Peyer's patch (tissue), 4 donors: Measurements from ENCODE around the gene JMY. TPM values are rescaled to one million over a fixed set of nuclear protein-coding genes. Genes with fewer than 3 reads are reported as not detected.

ENCODE experiments used
- DNase-seq, 3 donors: peaks; one replicate each; pipeline ENCODE4 v3.0.0-alpha.2; 2017 to 2019
- H3K27ac ChIP-seq, 4 donors: fragments of 200-600 bp; sonication (generic); one replicate each; pipeline ENCODE4 v1.5.1; 2016 to 2019
- H3K27me3 ChIP-seq, 2 donors: fragments of 200-600 bp; sonication (generic); one replicate each; pipeline ENCODE4 v1.5.1; 2019
- H3K36me3 ChIP-seq, 3 donors: fragments of 200-600 bp; sonication (generic); one replicate each; pipeline ENCODE4 v1.5.1; 2016 to 2019
- H3K4me1 ChIP-seq, 4 donors: fragments of 200-600 bp; sonication (generic); one replicate each; pipeline ENCODE4 v1.5.1; 2016 to 2019
- H3K4me3 ChIP-seq, 4 donors: fragments of 200-600 bp; sonication (generic); 1 replicate in 3 of 4; 2 replicates in 1 of 4; pipeline ENCODE4 v1.5.1; 2016 to 2019; ENCODE audit warnings: mild to moderate bottlenecking in 1 of 4
- H3K9me3 ChIP-seq, 4 donors: fragments of 200-600 bp; sonication (generic); one replicate each; pipeline ENCODE4 v1.5.1; 2016 to 2019; ENCODE audit warnings: mild to moderate bottlenecking in 1 of 4
- CTCF ChIP-seq, 6 experiments: fragments of 450-650 bp in 4 of 6; fragments of 200-600 bp in 2 of 6; sonication (generic) in 1 of 6; IDR thresholded peaks; one replicate each; pipeline ENCODE4 v1.5.1; 2017 to 2019; ENCODE audit warnings: antibody characterized with exemption in 6 of 6, mild to moderate bottlenecking in 3 of 6, moderate library complexity in 1 of 6
- POLR2A ChIP-seq, 2 donors: fragments of 450-650 bp; IDR thresholded peaks; one replicate each; pipeline ENCODE4 v1.5.1; 2017; ENCODE audit warnings: antibody characterized with exemption in 2 of 2, mild to moderate bottlenecking in 2 of 2, moderate library complexity in 2 of 2
- total RNA-seq, 4 donors: library from RNA; depleted of rRNA; stranded (reverse); fragments of >200 nt; gene quantifications; one replicate each; pipeline ENCODE4 v1.1.0, GENCODE V29; 2016

Gene JMY
- total RNA-seq, 4 donors from 2014 or later: 10.3 to 16.5 (median 12.3) TPM

- no peak overlapping the region for H3K4me3 ChIP-seq
- DNase-seq: no peak
- H3K27me3 ChIP-seq: no peaks in the 10 kb centered on the region
- no peaks in the 10 kb centered on the region for H3K36me3 ChIP-seq
- TF ChIP-seq POLR2A (IDR thresholded peaks at IDR 0.05) (no peak), CTCF (IDR thresholded peaks at IDR 0.05) (no peak)
- H3K4me1 ChIP-seq: no peaks in the 10 kb centered on the region
- H3K9me3 ChIP-seq: no peaks in the 10 kb centered on the region
- no peak overlapping the region for H3K27ac ChIP-seq
Measured at GRCh38 chr5:79263290-79263689, 27.4 kb downstream of the JMY start.

GRCh38 chr5:79267180-79267579 lies 31.2 kb downstream of the JMY start:
- Histone ChIP-seq H3K4me3 (no peak overlapping the region), H3K27me3 (no peaks in the 10 kb centered on the region), H3K4me1 (no peaks in the 10 kb centered on the region), H3K36me3 (no peaks in the 10 kb centered on the region), H3K9me3 (no peaks in the 10 kb centered on the region), H3K27ac (no peak overlapping the region)
- DNase-seq: no peak
- TF ChIP-seq CTCF (IDR thresholded peaks at IDR 0.05) (no peak), POLR2A (IDR thresholded peaks at IDR 0.05) (no peak)

DNA sequence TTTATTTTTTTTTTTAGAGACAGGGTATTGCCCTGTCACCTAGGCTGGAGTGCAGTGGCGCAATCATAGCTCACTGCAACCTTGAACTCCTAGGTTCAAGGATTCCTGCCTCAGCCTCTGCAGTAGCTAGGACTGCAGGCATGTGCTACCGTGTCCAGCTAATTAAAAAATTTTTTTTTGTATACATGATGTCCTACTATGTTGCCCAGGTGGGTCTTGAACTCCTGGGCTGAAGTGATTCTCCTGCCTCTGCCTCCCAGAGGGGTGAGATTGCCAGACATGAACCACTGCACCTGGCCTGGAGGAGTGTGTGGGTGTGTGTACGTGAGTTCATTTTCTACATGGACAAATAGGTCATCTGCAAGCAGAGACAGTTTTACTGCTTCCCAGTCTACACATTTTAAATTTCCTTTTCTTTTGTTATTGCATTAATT lies 33.8 kb downstream of the JMY start:
- H3K36me3 ChIP-seq: no peaks in the 10 kb centered on the region
- DNase-seq: no peak
- H3K27me3 ChIP-seq: no peaks in the 10 kb centered on the region
- H3K27ac ChIP-seq: no peak overlapping the region
- no peaks in the 10 kb centered on the region for H3K9me3 ChIP-seq
- no peak for TF ChIP-seq POLR2A (IDR thresholded peaks at IDR 0.05)
- TF ChIP-seq CTCF (IDR thresholded peaks at IDR 0.05): no peak
- no peaks in the 10 kb centered on the region for H3K4me1 ChIP-seq
- no peak overlapping the region for H3K4me3 ChIP-seq

DNA sequence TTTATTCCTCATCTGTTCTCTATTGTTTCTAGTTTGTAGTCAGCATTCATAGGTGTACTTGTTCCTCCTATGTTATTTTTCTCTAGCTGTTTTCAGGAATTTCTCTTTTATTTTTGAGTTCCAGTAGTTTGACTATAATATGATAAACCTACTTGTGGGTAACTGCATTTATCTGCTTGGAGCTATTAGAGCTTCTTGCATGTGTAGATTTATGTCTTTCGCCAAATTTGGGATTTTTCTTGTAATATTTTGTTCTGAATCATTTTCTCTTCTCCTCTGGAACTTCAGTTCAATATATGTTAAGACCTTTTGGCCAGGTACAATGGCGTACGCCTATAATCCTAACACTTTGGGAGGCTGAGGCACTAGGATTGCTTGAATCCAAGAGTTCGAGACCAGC lies 37.4 kb downstream of the JMY start:
- TF ChIP-seq POLR2A (IDR thresholded peaks at IDR 0.05): no peak
- no peak for TF ChIP-seq CTCF (IDR thresholded peaks at IDR 0.05)
- no peak overlapping the region for H3K4me3 ChIP-seq
- no peaks in the 10 kb centered on the region for H3K27me3 ChIP-seq
- H3K4me1 ChIP-seq: no peaks in the 10 kb centered on the region
- no peaks in the 10 kb centered on the region for H3K36me3 ChIP-seq
- DNase-seq: no peak
- no peaks in the 10 kb centered on the region for H3K9me3 ChIP-seq
- no peak overlapping the region for H3K27ac ChIP-seq

- TF ChIP-seq POLR2A (IDR thresholded peaks at IDR 0.05) (no peak), CTCF (IDR thresholded peaks at IDR 0.05) (no peak)
- Histone ChIP-seq H3K27ac (no peak overlapping the region), H3K36me3 (peaks cover 0 to 4% (median 0%) of the 10 kb centered on the region in 3 donors), H3K4me3 (no peak overlapping the region), H3K9me3 (no peaks in the 10 kb centered on the region), H3K27me3 (no peaks in the 10 kb centered on the region), H3K4me1 (no peaks in the 10 kb centered on the region)
- DNase-seq: no peak
Measured at GRCh38 chr5:79284846-79285245, 48.9 kb downstream of the JMY start.

GRCh38 chr5:79285285-79285684 lies 49.4 kb downstream of the JMY start:
- Histone ChIP-seq H3K4me3 (no peak overlapping the region), H3K36me3 (peaks cover 0 to 1% (median 0%) of the 10 kb centered on the region in 3 donors), H3K27me3 (no peaks in the 10 kb centered on the region), H3K27ac (no peak overlapping the region), H3K4me1 (no peaks in the 10 kb centered on the region), H3K9me3 (no peaks in the 10 kb centered on the region)
- no peak for TF ChIP-seq CTCF (IDR thresholded peaks at IDR 0.05)
- TF ChIP-seq POLR2A (IDR thresholded peaks at IDR 0.05): no peak
- no peak for DNase-seq
